Natural killer cell (primary cell): ENCODE data around the gene HSPB6. TPM values are rescaled to one million over a fixed set of nuclear protein-coding genes. Genes with fewer than 3 reads are reported as not detected.
A peak's percentile ranks its signal among the peaks of the same experiment; 100 is the strongest.

Experiments used
- ATAC-seq, 3 donors: fragments of 150-1000 bp in 2 of 3; fragments of 200-7000 bp in 1 of 3; cut with Tn5 transposase; 1 replicate in 1 of 3; 2 replicates in 2 of 3; pipeline ENCODE4 v1.10.0; 2021; ENCODE audit warnings: mild to moderate bottlenecking in 2 of 3, moderate library complexity in 2 of 3
- DNase-seq, 2 donors: peaks; one replicate each; pipeline versions ENCODE4 v3.0.0 to v3.0.0-alpha.2; 2013 to 2021; ENCODE audit warnings: mixed read lengths in 1 of 2
- H3K27ac ChIP-seq: one replicate; pipeline ENCODE4 v1.5.1; 2013; ENCODE audit warnings: mild to moderate bottlenecking, low read length
- H3K27me3 ChIP-seq: one replicate; pipeline ENCODE4 v1.6.1; 2013; ENCODE audit warnings: low read length; ENCODE audit not compliant: control insufficient read depth, insufficient read depth
- H3K36me3 ChIP-seq: one replicate; pipeline ENCODE4 v1.6.1; 2013; ENCODE audit warnings: low read length; ENCODE audit not compliant: control insufficient read depth, insufficient read depth
- H3K4me1 ChIP-seq: one replicate; pipeline ENCODE4 v1.6.1; 2013; ENCODE audit warnings: low read length; ENCODE audit not compliant: control insufficient read depth, insufficient read depth
- H3K4me3 ChIP-seq: one replicate; pipeline ENCODE4 v1.5.1; 2013; ENCODE audit warnings: low read length
- H3K9me3 ChIP-seq: one replicate; pipeline ENCODE4 v1.6.1; 2013; ENCODE audit warnings: low read length; ENCODE audit not compliant: control insufficient read depth, insufficient read depth
- H3K27ac Mint-ChIP-seq, 2 donors: one replicate each; pipeline ENCODE4 v1.8.0; 2022; ENCODE audit warnings: mild to moderate bottlenecking in 2 of 2, mixed read lengths in 2 of 2, moderate library complexity in 1 of 2
- H3K27me3 Mint-ChIP-seq, 2 donors: one replicate each; pipeline ENCODE4 v1.8.0; 2022; ENCODE audit warnings: low read depth in 2 of 2, mixed read lengths in 2 of 2
- H3K36me3 Mint-ChIP-seq: one replicate; pipeline ENCODE4 v1.8.0; 2022; ENCODE audit warnings: mixed read lengths
- H3K4me1 Mint-ChIP-seq, 2 donors: one replicate each; pipeline ENCODE4 v1.8.0; 2022; ENCODE audit warnings: mixed read lengths in 2 of 2
- H3K4me3 Mint-ChIP-seq: one replicate; pipeline ENCODE4 v1.8.0; 2022; ENCODE audit warnings: mild to moderate bottlenecking, moderate library complexity, mixed read lengths
- H3K9me3 Mint-ChIP-seq, 2 donors: one replicate each; pipeline ENCODE4 v1.8.0; 2022; ENCODE audit warnings: mixed read lengths in 2 of 2
- CTCF ChIP-seq: fragments of 200-600 bp; IDR thresholded peaks from one replicate; pipeline ENCODE4 v1.8.0; 2022; ENCODE audit warnings: antibody characterized with exemption
- WGBS: methylation state at CpG from one replicate; pipeline ENCODE4 v1.1.7; 2013; ENCODE audit warnings: missing lambda C conversion rate; ENCODE audit not compliant: insufficient coverage; 5-methylcytosine and 5-hydroxymethylcytosine counted together
- intact Hi-C: fragments of 100-400 bp; cut with micrococcal nuclease; formaldehyde crosslinking; loops from one replicate; pipeline ENCODE4 v1.14.2; 2022
- total RNA-seq, 4 donors: library from RNA; stranded (reverse); fragments of 120-200 nt in 1 of 4; gene quantifications; one replicate each; pipeline versions ENCODE4 v1.2.3 to v1.2.4, GENCODE V29; 2013 to 2022

Gene HSPB6
- total RNA-seq, 3 donors from 2014 or later (not counting 1 experiment from before 2014, with no cell fraction given) = not detected

- Histone ChIP-seq H3K27ac (no peak overlapping the region), H3K36me3 (peaks cover 2% of the 10 kb centered on the region), H3K4me3 (no peak overlapping the region), H3K9me3 (no peaks in the 10 kb centered on the region), H3K27me3 (no peaks in the 10 kb centered on the region), H3K4me1 (peaks cover 16% of the 10 kb centered on the region)
- Mint-ChIP-seq H3K4me1 (peaks cover 18 to 27% of the 10 kb centered on the region in 2 donors), H3K27ac (no peak overlapping the region), H3K27me3 (no peaks in the 10 kb centered on the region), H3K4me3 (peak overlapping the region; percentile 76), H3K36me3 (no peaks in the 10 kb centered on the region), H3K9me3 (no peaks in the 10 kb centered on the region)
- DNase-seq (no peak), ATAC-seq (no peak)
- whole genome bisulfite sequencing = 89% methylated on average over 19 of the region's 19 CpGs
- TF ChIP-seq CTCF = no peak
- intact Hi-C loops = no loop called here
These were observed 20.4 kb upstream of the HSPB6 start for GRCh38 chr19:35777086-35777841.

GRCh38 chr19:35776102-35776788 is 19.4 kb upstream of the HSPB6 start:
- 71% methylated on average over 13 of the region's 13 CpGs for WGBS
- H3K27me3 Mint-ChIP-seq = no peaks in the 10 kb centered on the region
- H3K27ac Mint-ChIP-seq = peak overlapping the region in 1 of 2 donors; percentile 72
- H3K9me3 Mint-ChIP-seq = no peaks in the 10 kb centered on the region
- Histone ChIP-seq H3K4me3 (peak overlapping the region; percentile 58), H3K27me3 (no peaks in the 10 kb centered on the region), H3K9me3 (no peaks in the 10 kb centered on the region), H3K27ac (no peak overlapping the region), H3K36me3 (peaks cover 2% of the 10 kb centered on the region), H3K4me1 (peaks cover 16% of the 10 kb centered on the region)
- no peak for DNase-seq
- H3K4me3 Mint-ChIP-seq = peak overlapping the region; percentile 76
- no peak for TF ChIP-seq CTCF
- intact Hi-C loops = no loop called here
- H3K36me3 Mint-ChIP-seq = no peaks in the 10 kb centered on the region
- H3K4me1 Mint-ChIP-seq = peaks cover 18 to 27% of the 10 kb centered on the region in 2 donors
- no peak for ATAC-seq

- no peak for TF ChIP-seq CTCF
- Mint-ChIP-seq H3K9me3 (no peaks in the 10 kb centered on the region), H3K4me1 (peaks cover 18 to 27% of the 10 kb centered on the region in 2 donors), H3K27me3 (no peaks in the 10 kb centered on the region), H3K27ac (peak within 1 kb of the TSS; percentile 43 to 72), H3K4me3 (peak within 1 kb of the TSS; percentile 90), H3K36me3 (no peaks in the 10 kb centered on the region)
- Histone ChIP-seq H3K4me1 (peaks cover 16% of the 10 kb centered on the region), H3K36me3 (no peaks in the 10 kb centered on the region), H3K27ac (no peak within 1 kb of the TSS), H3K9me3 (no peaks in the 10 kb centered on the region), H3K4me3 (peak within 1 kb of the TSS; percentile 58), H3K27me3 (no peaks in the 10 kb centered on the region)
- under 1% methylated on average over 82 of the region's 82 CpGs for WGBS
- peak; percentile 98 to 100 (median 99) for ATAC-seq
- DNase-seq = peak; percentile 98 to 99
- intact Hi-C loops = loop anchor here (1.0 kb wide), 3 partner anchors 17 to 35 kb away; partner anchors contain the start of genes PROSER3, PSENEN and U2AF1L4
These were observed 18.7 kb upstream of the HSPB6 start, which contains the start of gene ARHGAP33 for GRCh38 chr19:35775298-35776101. Gene ARHGAP33 (plus strand): TSS chr19:35775564. CDS start chr19:35775659, 95 bp downstream.
